IMR-90 (cell line): Measurements from ENCODE around the gene UBR1. TPM values are rescaled to one million over a fixed set of nuclear protein-coding genes. Genes with fewer than 3 reads are reported as not detected.

ENCODE experiments used
- ATAC-seq: fragments of 200-7000 bp; cut with Tn5 transposase; 2 replicates; pipeline ENCODE4 v1.9.1; 2020; ENCODE audit warnings: low read depth, mild to moderate bottlenecking, moderate library complexity
- BruUV-seq: library from RNA; stranded (reverse); fragments of 400-500 nt; replicated peaks from 2 replicates; lab custom pipeline; 2021; lab: Mats Ljungman, UMichigan
- CTCF ChIA-PET: fragments of 300-600 bp; formaldehyde crosslinking; extraction: SDS; loops from one replicate; lab custom pipeline; 2021; ENCODE audit warnings: antibody characterized with exemption; lab: Yijun Ruan, JAX
- POLR2A ChIA-PET: fragments of 300-600 bp; sonication (Branson Sonifier 250); formaldehyde crosslinking; loops from one replicate; lab custom pipeline; 2022; ENCODE audit warnings: antibody characterized with exemption; ENCODE audit not compliant: unreplicated experiment; lab: Charles Lee
- DNase-seq: peaks from one replicate; pipeline ENCODE4 v3.0.0; 2013
- H2AFZ ChIP-seq: replicated peaks from 2 replicates; pipeline ENCODE3; 2013; ENCODE audit warnings: low read length, mild to moderate bottlenecking; ENCODE audit not compliant: poor library complexity
- H2AK5ac ChIP-seq: 2 replicates; pipeline ENCODE4 v1.6.1; 2013; ENCODE audit warnings: low read depth, low read length, inconsistent platforms
- H2AK9ac ChIP-seq: replicated peaks from 2 replicates; pipeline ENCODE3; 2013; ENCODE audit warnings: mild to moderate bottlenecking, low read depth, low read length, moderate library complexity; ENCODE audit not compliant: poor library complexity
- H2BK120ac ChIP-seq: 2 replicates; pipeline ENCODE4 v1.6.1; 2013; ENCODE audit warnings: low read depth, low read length, inconsistent platforms
- H2BK15ac ChIP-seq: 3 replicates; pipeline ENCODE4 v1.6.1; 2013; ENCODE audit warnings: low read depth, low read length, inconsistent platforms
- H2BK20ac ChIP-seq: 2 replicates; pipeline ENCODE4 v1.6.1; 2013; ENCODE audit warnings: low read depth, mild to moderate bottlenecking, inconsistent platforms, low read length, moderate library complexity
- H2BK5ac ChIP-seq: 2 replicates; pipeline ENCODE4 v1.6.1; 2013; ENCODE audit warnings: mild to moderate bottlenecking, low read depth, low read length, inconsistent platforms; ENCODE audit not compliant: poor library complexity, severe bottlenecking
- H3K14ac ChIP-seq: replicated peaks from 2 replicates; pipeline ENCODE4 v1.6.1; 2013; ENCODE audit warnings: low read depth, low read length, inconsistent platforms
- H3K18ac ChIP-seq: 2 replicates; pipeline ENCODE4 v1.6.1; 2013; ENCODE audit warnings: low read depth, low read length, control low read depth
- H3K23ac ChIP-seq: 2 replicates; pipeline ENCODE4 v1.6.1; 2013; ENCODE audit warnings: low read depth, low read length, inconsistent platforms
- H3K27ac ChIP-seq: 2 replicates; pipeline ENCODE4 v1.5.1; 2013; ENCODE audit warnings: mild to moderate bottlenecking, control low read depth, low read length; ENCODE audit not compliant: insufficient read depth
- H3K27me3 ChIP-seq: 2 replicates; pipeline ENCODE4 v1.6.1; 2013; ENCODE audit warnings: low read length; ENCODE audit not compliant: control insufficient read depth, insufficient read depth
- H3K36me3 ChIP-seq: 2 replicates; pipeline ENCODE4 v1.6.1; 2013; ENCODE audit warnings: low read length, mixed read lengths; ENCODE audit not compliant: control insufficient read depth, insufficient read depth
- H3K4ac ChIP-seq: 2 replicates; pipeline ENCODE4 v1.6.1; 2013; ENCODE audit warnings: low read depth, low read length, inconsistent platforms
- H3K4me1 ChIP-seq: 2 replicates; pipeline ENCODE4 v1.6.1; 2013; ENCODE audit warnings: low read length, mixed read lengths; ENCODE audit not compliant: control insufficient read depth, insufficient read depth
- H3K4me2 ChIP-seq: 2 replicates; pipeline ENCODE4 v1.6.1; 2013; ENCODE audit warnings: low read depth, mild to moderate bottlenecking, control low read depth, low read length, moderate library complexity
- H3K4me3 ChIP-seq: 2 replicates; pipeline ENCODE4 v1.5.1; 2013; ENCODE audit warnings: low read depth, mild to moderate bottlenecking, control low read depth, low read length, moderate library complexity; ENCODE audit not compliant: insufficient read depth
- H3K56ac ChIP-seq: 2 replicates; pipeline ENCODE4 v1.6.1; 2013; ENCODE audit warnings: low read length, inconsistent platforms; ENCODE audit not compliant: insufficient read depth; ENCODE audit errors: extremely low read depth
- H3K79me1 ChIP-seq, 2 experiments: 2 replicates each; pipeline ENCODE4 v1.6.1; 2013; ENCODE audit warnings: low read length in 2 of 2, inconsistent platforms in 1 of 2, low read depth in 1 of 2
- H3K9ac ChIP-seq: 2 replicates; pipeline ENCODE4 v1.6.1; 2013; ENCODE audit warnings: low read depth, low read length, control low read depth
- H3K9me1 ChIP-seq: 2 replicates; pipeline ENCODE4 v1.6.1; 2013; ENCODE audit warnings: low read length, inconsistent platforms; ENCODE audit not compliant: insufficient read depth
- H3K9me3 ChIP-seq: 2 replicates; pipeline ENCODE4 v1.6.1; 2013; ENCODE audit warnings: low read length; ENCODE audit not compliant: control insufficient read depth, insufficient read depth
- H4K20me1 ChIP-seq: 2 replicates; pipeline ENCODE4 v1.6.1; 2013; ENCODE audit warnings: low read length, inconsistent platforms; ENCODE audit not compliant: insufficient read depth
- H4K5ac ChIP-seq: 2 replicates; pipeline ENCODE4 v1.6.1; 2013; ENCODE audit warnings: mild to moderate bottlenecking, low read depth, low read length, control low read depth
- H4K8ac ChIP-seq, 2 experiments: 2 replicates each; pipeline ENCODE4 v1.6.1; 2013; ENCODE audit warnings: low read depth in 2 of 2, low read length in 2 of 2, control low read depth in 1 of 2, inconsistent platforms in 1 of 2
- H4K91ac ChIP-seq: 2 replicates; pipeline ENCODE4 v1.6.1; 2013; ENCODE audit warnings: low read depth, low read length, inconsistent platforms; ENCODE audit not compliant: insufficient read depth
- CEBPB ChIP-seq: IDR thresholded peaks from 2 replicates; pipeline ENCODE4 v1.6.1; 2012; ENCODE audit warnings: low read depth, low read length, improper control_type of control experiment
- CTCF ChIP-seq: conservative IDR thresholded peaks from 2 replicates; pipeline ENCODE4 v1.5.1; 2012; ENCODE audit warnings: mild to moderate bottlenecking, low read depth, low read length, improper control_type of control experiment
- MAFK ChIP-seq: IDR thresholded peaks from 2 replicates; pipeline ENCODE4 v1.6.1; 2012; ENCODE audit warnings: low read depth, low read length, improper control_type of control experiment
- MAZ ChIP-seq: IDR thresholded peaks from 2 replicates; pipeline ENCODE4 v1.6.1; 2012; ENCODE audit warnings: low read depth, mild to moderate bottlenecking, low read length, improper control_type of control experiment, moderate library complexity, borderline replicate concordance
- WGBS, 2 experiments: methylation state at CpG; one replicate each; pipeline versions ENCODE4 v1.1.5 to v1.1.7; 2013; ENCODE audit warnings: missing lambda C conversion rate in 2 of 2; ENCODE audit not compliant: insufficient read length in 1 of 2; ENCODE audit errors: extremely low coverage in 2 of 2; 5-methylcytosine and 5-hydroxymethylcytosine counted together
- dilution Hi-C: fragments of 300-500 bp; cut with HindIII; formaldehyde crosslinking; loops from one replicate; pipeline ENCODE4 v1.14.3; 2018; ENCODE audit warnings: low sequenced_read_pairs; ENCODE audit not compliant: unreplicated experiment
- in situ Hi-C: fragments of 300-500 bp; cut with MboI; formaldehyde crosslinking; loops from 3 replicates; pipeline ENCODE4 v1.14.3; 2019; ENCODE audit warnings: low sequenced_read_pairs, inconsistent platforms, mixed read lengths
- intact Hi-C: fragments of 100-400 bp; cut with micrococcal nuclease; formaldehyde crosslinking; loops from 2 replicates; pipeline ENCODE4 v1.10.0; 2022
- polyA plus RNA-seq, 3 experiments: library from polyadenylated mRNA; depleted of rRNA; stranded (reverse); fragments of >200 nt; gene quantifications; 2 replicates each; pipeline ENCODE4 v1.2.3, GENCODE V29; 2012; ENCODE audit warnings: low replicate concordance in 1 of 3
- total RNA-seq: library from RNA; depleted of rRNA; stranded (reverse); fragments of >200 nt; gene quantifications from 2 replicates; pipeline ENCODE4 v1.2.3, GENCODE V29; 2012

Gene UBR1
- total and polyA plus RNA-seq, 2 of the 4 experiments (the other 2 are of a cell fraction): 6.5 to 30.1 TPM

GRCh38 chr15:42940527-42940926 is 165.3 kb downstream of the UBR1 start:
- H3K4ac ChIP-seq: no peak overlapping the region
- H3K56ac ChIP-seq: no peak overlapping the region
- no peak overlapping the region for H3K14ac ChIP-seq
- no peaks in the 10 kb centered on the region for H3K4me1 ChIP-seq
- H2AK9ac ChIP-seq: no peak overlapping the region
- H4K8ac ChIP-seq: no peak overlapping the region
- no peak overlapping the region for H2AFZ ChIP-seq
- H2BK15ac ChIP-seq: no peak overlapping the region
- H3K9me1 ChIP-seq: peaks cover 7% of the 10 kb centered on the region; the same call in 1 of the 2 replicates
- intact Hi-C loops (no loop called here), dilution Hi-C loops (no loop called here), in situ Hi-C loops (no loop called here)
- no peaks in the 10 kb centered on the region for H4K20me1 ChIP-seq
- H3K9me3 ChIP-seq: no peaks in the 10 kb centered on the region
- H2BK20ac ChIP-seq: no peak overlapping the region
- CTCF ChIA-PET: interaction anchor here (1.6 kb wide), 1 partner anchor 14 kb away, joined by 3 read pairs; no protein-coding TSS in a partner anchor
- no peak overlapping the region for H4K5ac ChIP-seq
- WGBS, 2 experiments: no CpG with 5 or more reads among the region's 1 CpG
- POLR2A ChIA-PET: no interaction called here
- TF ChIP-seq CEBPB: no peak
- no peak for TF ChIP-seq CTCF
- TF ChIP-seq MAFK: no peak
- no peak for TF ChIP-seq MAZ
- BruUV-seq: no TSS peak
- DNase-seq: no peak
- H3K27me3 ChIP-seq: no peaks in the 10 kb centered on the region
- H2BK120ac ChIP-seq: no peak overlapping the region
- H2AK5ac ChIP-seq: no peak overlapping the region
- H2BK5ac ChIP-seq: no peak overlapping the region
- no peak overlapping the region for H4K91ac ChIP-seq
- no peak overlapping the region for H3K23ac ChIP-seq
- no peak overlapping the region for H3K9ac ChIP-seq
- no peak overlapping the region for H3K18ac ChIP-seq
- no peak overlapping the region for H3K4me3 ChIP-seq
- no peaks in the 10 kb centered on the region for H3K79me1 ChIP-seq
- ATAC-seq: no peak
- H3K27ac ChIP-seq: no peak overlapping the region
- no peak overlapping the region for H3K4me2 ChIP-seq
- peaks cover 9% of the 10 kb centered on the region for H3K36me3 ChIP-seq
